Stromal cell of bone marrow (primary cell): Measurements from ENCODE around the gene RAB27B.

Experiments
- DNase-seq: peaks from one replicate; pipeline ENCODE4 v3.0.0-alpha.2; 2012; ENCODE audit warnings: low read depth

RAB27B gene

GRCh38 chr18:54867131-54867530, 38.9 kb downstream of the RAB27B start:
- no peak for DNase-seq

- no peak for DNase-seq
These were observed 43.0 kb downstream of the RAB27B start for GRCh38 chr18:54871231-54871630.

- no peak for DNase-seq
These were observed 44.4 kb downstream of the RAB27B start for GRCh38 chr18:54872681-54873080.

GRCh38 chr18:54873884-54874255, 45.6 kb downstream of the RAB27B start:
- no peak for DNase-seq

DNA sequence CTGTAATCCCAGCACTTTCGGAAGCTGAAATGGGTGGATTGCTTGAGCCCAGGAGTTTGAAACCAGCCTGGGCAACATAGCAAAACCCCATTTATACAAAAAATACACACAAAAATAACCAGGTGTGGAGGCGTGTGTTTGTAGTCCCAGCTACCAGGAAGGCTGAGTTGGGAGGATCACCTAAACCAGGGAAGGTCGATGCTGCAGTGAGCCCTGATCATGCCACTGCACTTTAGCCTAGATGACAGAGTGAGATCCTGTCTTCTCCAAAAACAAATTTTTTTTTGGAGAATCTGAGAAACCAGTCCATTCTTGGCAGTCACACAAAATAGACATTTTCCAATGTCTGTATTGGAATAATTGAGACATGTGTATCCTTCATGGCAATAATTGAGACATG, 46.8 kb downstream of the RAB27B start:
- DNase-seq: no peak

- DNase-seq: peak; percentile 15
These were observed 48.8 kb downstream of the RAB27B start for GRCh38 chr18:54877076-54877475.

DNA sequence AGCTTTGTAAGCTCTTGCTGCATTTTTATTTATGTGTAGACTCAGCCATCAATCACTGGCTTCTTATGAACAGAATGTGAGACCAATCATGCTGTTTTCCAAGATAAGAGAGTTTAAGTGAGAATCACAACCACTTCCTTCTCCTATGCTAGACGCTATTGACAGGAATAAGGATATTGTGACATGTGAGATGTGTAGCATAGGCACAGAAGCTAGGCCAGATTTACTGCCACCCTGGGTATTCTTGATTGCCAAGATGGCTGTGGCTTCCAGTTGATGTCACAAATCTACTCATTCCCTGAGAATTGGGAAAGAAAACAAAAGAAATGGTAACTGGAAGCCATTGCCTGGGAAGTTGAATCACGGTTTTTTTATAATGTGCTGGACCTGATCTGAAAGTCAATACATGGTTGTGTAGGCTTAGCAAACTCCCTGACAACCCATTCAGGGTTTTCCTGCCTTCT, 49.9 kb downstream of the RAB27B start:
- peak; percentile 92 for DNase-seq

DNA sequence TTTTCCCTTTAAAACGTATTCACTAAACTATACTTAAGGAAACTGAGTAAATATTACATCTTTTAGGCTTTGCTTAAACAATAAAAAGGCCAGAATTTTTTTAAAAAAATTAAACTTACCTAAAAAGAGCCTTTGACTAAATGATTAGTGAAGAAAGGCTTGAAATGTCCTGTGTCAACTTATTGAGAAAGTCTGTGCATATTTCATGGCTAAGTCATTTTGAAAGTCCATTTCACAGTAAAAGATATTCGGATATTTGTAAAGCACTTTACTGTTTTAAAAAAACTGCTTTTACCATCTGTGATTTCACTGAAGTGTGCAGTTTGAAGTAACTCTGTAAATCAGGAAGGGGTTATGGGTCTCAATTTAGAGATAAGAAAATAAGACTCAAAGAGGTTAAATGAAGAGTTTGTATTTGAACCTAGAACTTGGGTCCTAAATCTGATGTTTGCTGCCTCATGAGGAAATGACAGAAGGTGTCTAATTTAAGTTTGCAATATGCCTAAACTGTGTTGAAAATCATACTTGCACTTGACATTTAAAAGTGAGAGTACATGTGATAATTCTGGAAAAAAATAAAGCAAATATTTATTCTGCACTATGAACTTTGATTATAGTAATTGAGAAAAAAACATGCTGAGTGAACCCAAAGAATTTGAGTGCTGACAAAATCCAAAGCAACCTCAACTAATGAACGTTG, 50.5 kb downstream of the RAB27B start:
- DNase-seq: no peak

DNA sequence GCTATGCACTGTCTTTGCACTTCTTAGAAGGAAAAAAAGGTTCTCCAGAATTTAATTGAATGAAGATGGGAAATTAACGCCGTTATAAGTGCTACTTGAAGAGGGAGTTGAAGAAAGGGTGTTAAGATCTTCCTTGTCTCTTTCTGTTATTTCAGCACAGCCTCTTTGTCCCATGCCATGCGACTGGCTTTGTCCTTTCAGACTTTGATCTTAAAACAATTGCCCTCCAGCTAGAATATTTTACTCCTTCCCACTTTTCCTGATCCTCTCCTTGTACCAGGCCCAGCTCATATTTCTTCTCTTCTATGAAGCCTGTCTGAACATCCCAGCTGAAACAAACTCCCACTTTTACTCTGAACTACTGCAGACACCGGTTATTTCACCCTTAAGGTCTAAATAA, 51.4 kb downstream of the RAB27B start:
- no peak for DNase-seq

DNA sequence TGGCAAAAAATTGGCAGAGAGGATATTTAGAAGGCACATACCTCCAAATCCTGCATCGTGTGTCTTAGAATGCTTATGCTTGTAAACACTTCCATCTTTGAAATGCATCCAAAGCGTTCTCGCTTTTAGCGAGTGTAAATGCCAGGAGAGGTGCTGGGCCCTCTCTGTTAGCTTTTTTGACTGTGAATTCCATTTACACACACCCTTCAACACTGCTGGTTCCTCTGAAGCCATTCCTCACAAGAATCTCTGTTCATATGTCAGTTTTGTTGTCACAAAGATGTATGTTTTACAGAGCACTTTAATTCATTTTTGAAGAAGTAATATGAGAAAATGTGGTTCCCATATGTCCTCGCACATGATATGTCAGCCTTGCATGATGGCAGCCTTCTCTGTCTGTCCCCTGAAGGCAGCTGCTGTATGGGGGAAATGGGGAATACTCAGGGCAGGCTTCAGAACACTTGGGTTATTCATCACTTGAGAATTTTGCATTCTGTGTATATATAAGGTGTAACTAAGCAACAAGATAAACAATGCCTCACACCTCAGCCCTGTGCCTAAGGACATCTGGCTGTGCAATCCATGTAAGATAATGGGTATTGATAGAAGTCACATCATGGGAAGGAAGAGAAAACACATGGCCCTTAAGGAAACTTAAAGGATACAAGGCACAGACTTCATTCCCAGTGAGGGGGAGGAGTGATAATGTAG, 52.3 kb downstream of the RAB27B start:
- no peak for DNase-seq

GRCh38 chr18:54881229-54881768, 53.0 kb downstream of the RAB27B start:
- DNase-seq: no peak

DNA sequence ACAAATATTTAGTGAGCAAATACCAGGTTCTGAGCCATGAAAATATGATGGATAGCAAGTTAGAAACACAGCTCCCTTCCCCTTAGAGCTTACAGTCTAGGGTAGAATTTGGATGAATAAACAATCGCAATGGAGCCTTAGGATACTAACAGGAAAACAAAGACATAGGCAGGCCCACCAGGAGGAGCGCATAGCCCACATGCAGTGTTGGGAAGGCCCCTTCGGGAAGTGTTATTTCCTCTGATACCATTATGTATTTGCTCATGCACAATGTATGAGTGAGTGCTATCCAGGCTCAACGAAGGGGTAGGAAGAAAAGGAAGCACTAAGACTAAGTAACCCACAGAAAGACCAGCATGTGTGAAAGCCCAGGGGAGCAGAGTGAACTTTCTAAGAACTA, 54.0 kb downstream of the RAB27B start:
- DNase-seq: no peak

DNA sequence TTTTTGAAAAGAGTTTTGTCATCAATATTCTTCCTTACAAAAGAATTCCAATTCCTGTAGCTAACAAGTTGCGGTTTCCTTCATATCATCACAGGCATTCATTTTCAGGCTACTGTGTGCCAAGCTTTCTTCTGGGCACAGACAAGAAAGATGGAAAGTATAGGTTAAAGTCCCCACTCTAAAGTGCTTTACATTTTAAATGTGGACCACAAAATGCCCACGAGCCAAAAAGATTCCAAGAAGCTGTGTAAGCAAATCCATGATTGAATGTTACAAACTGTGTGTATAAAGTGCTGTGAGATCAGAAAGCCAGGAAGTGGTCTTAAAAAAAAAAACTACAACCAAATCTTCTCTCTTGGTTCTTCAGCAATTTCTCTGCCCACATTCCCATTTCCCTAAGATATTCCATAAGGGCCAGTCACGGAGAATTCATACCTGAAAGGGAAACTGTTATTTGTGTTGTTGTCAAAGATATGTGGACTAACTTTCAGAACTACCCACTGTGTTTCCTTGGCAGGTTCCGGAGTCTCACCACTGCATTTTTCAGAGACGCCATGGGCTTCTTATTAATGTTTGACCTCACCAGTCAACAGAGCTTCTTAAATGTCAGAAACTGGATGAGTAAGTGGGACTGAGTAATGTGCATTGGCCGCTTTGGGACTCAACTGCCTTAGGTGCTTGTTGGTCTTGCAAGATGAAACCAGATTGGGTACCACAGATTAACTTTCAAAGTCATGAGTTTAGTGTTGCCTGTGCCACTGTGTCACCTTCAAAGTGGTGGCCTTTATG, 55.7 kb downstream of the RAB27B start:
- peak; percentile 83 for DNase-seq

DNA sequence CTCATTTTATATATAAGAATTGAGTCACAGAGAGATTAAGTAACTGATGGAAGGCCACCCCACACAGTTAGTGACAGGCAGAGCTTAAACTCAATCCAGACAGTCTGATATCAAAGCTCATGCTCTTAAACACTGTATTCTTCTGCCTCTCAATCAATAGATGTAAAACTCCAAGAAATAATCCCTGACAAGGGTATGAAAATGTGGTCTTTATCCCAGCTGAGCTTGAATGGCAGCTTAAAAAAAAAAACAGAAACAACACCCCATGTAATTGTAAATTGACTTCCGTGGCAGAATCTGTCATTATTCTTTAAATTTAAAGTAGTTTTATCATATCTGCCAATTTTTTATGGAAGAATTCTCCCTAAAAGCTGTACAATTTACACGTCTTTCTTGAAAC, 60.1 kb downstream of the RAB27B start:
- no peak for DNase-seq

- peak; percentile 82 for DNase-seq
These were observed 60.7 kb downstream of the RAB27B start for GRCh38 chr18:54888933-54889332.

GRCh38 chr18:54899500-54899899, 71.2 kb downstream of the RAB27B start:
- no peak for DNase-seq

GRCh38 chr18:54900290-54900689, 72.0 kb downstream of the RAB27B start:
- DNase-seq: no peak

GRCh38 chr18:54904581-54904980, 76.3 kb downstream of the RAB27B start:
- no peak for DNase-seq

DNA sequence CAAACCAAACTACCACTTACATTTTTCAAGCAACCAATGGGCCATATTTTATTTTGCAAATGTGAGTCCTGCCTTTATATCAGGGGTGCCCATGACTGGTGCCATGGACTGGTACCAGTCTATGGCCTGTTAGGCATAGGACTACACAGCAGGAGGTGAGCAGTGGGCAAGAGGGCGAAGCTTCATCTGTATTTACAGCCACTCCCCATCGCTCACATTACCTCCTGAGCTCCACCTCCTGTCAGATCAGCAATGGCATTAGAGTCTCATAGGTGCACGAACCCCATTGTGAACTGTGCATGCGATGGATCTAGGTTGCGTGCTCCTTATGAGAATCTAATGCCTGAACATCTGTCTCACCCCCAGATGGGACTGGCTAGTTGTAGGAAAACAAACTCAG, 77.4 kb downstream of the RAB27B start:
- DNase-seq: no peak

DNA sequence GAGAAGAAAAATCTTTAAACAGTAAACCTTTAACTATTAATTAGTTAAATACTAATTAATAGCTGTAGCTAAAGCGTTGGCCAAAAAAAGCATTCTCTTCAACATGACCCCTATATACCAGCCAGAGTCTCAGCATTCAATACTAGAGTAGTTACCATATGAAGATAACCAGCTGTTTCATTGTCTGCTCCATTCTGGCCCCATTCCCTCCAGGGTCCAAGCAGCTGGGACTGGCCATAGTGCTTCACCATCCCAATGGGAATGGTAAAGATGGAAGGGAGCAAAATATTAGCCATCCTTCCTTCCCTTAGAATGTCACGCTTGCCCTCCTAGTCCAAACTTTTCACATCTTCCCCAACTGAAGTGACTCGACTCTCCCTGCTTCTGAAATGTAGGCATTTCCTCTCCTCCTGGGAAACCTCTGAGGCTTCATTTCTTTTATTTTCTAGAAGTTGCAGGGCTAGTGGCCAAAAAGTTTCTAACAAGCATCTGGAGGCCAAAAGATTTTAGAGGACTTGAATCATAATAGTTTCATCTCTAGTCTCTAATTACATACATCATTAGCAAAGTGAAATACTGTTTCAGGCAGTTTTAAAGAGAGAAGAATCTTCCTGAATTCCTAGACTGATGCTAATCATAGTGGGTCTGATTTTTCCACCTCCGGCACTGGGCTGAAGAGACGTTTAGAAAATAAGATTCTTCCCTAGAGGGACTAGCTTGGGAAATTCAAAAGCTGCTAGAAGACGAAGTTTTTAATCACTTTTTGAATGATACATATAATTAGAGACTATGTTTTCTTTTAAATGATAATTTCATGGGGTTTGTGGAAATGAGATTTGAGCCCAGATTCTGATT, 78.3 kb downstream of the RAB27B start:
- DNase-seq: peak; percentile 43

GRCh38 chr18:54909538-54909937, 81.3 kb downstream of the RAB27B start:
- DNase-seq: no peak
